A549 (cell line): ENCODE measurements around the gene HECTD4.

Source experiments
- NFE2L2 ChIP-seq: fragments of 150-350 bp; conservative IDR thresholded peaks from 2 replicates; pipeline ENCODE4 v1.6.1; 2014; ENCODE audit warnings: low read length
- NR3C1 ChIP-seq: fragments of >200 bp; sonication (Bioruptor Twin); formaldehyde crosslinking; IDR thresholded peaks from 3 replicates; pipeline ENCODE4 v1.6.1; 2017
- POLR2A ChIP-seq: IDR thresholded peaks from 2 replicates; pipeline ENCODE4 v1.6.1; 2012; ENCODE audit warnings: mild to moderate bottlenecking, low read length
- SMC3 ChIP-seq: fragments of >200 bp; sonication (Bioruptor Twin); formaldehyde crosslinking; IDR thresholded peaks from 3 replicates; pipeline ENCODE4 v1.6.1; 2018; ENCODE audit warnings: inconsistent platforms
- TP53 ChIP-seq: fragments of 250-450 bp; sonication (Bioruptor Pico); IDR thresholded peaks from 2 replicates; pipeline ENCODE4 v1.5.0; 2021; ENCODE audit warnings: mild to moderate bottlenecking, moderate library complexity
- ZC3H11A ChIP-seq: fragments of 450-650 bp; IDR thresholded peaks from 2 replicates; pipeline ENCODE4 v1.6.1; 2014; ENCODE audit warnings: antibody characterized with exemption, mild to moderate bottlenecking
- TF ChIP-seq, protein P1 (sequence below): IDR thresholded peaks from 2 replicates; pipeline ENCODE4 v1.6.1; 2012
- TF ChIP-seq, protein P2 (sequence below): fragments of 250-450 bp; sonication (Bioruptor Pico); IDR thresholded peaks from 2 replicates; pipeline ENCODE4 v1.5.0; 2021; ENCODE audit warnings: mild to moderate bottlenecking, moderate library complexity, borderline replicate concordance

DNA sequence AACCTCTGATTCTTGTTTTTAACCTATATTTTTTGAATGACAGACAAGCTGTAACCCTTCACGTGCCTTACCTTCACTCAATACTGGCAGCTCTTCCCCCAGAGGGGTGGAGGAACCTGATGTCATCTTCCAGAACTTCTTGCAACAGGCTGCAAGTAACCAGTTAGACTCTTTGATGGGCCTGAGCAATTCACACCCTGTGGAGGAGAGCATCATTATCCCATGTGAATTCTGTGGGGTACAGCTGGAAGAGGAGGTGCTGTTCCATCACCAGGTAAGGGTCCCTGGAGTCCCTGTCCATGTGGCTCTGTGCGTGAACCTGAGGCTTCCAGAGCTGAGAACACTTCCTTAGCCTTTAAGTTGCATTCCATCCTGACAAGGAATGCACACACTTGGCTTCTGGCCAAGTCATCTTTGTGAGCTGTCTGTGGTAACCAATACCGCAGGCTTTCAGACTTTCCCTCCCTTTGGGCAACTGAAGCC, 234.2 kb downstream of the HECTD4 start:
- TF ChIP-seq TP53 (CRISPR knock-in tag), result no peak
- no peak for TF ChIP-seq NR3C1
- no peak for TF ChIP-seq SMC3
- TF ChIP-seq, protein P1, sequence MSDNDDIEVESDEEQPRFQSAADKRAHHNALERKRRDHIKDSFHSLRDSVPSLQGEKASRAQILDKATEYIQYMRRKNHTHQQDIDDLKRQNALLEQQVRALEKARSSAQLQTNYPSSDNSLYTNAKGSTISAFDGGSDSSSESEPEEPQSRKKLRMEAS, result no peak
- no peak for TF ChIP-seq NFE2L2
- TF ChIP-seq ZC3H11A, result no peak
- TF ChIP-seq POLR2A, result no peak
- TF ChIP-seq, protein P2, sequence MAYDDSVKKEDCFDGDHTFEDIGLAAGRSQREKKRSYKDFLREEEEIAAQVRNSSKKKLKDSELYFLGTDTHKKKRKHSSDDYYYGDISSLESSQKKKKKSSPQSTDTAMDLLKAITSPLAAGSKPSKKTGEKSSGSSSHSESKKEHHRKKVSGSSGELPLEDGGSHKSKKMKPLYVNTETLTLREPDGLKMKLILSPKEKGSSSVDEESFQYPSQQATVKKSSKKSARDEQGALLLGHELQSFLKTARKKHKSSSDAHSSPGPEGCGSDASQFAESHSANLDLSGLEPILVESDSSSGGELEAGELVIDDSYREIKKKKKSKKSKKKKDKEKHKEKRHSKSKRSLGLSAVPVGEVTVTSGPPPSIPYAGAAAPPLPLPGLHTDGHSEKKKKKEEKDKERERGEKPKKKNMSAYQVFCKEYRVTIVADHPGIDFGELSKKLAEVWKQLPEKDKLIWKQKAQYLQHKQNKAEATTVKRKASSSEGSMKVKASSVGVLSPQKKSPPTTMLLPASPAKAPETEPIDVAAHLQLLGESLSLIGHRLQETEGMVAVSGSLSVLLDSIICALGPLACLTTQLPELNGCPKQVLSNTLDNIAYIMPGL, result no peak
